Mesenchymal stem cell (in vitro differentiated cells and primary cell): ENCODE data around the gene DDIT4.

Source experiments
- DNase-seq: peaks from one replicate; pipeline ENCODE4 v3.0.0-alpha.2; 2013
- H2AFZ ChIP-seq: one replicate; pipeline ENCODE4 v1.6.1; 2013; ENCODE audit warnings: low read depth, mild to moderate bottlenecking, control low read depth, inconsistent platforms, low read length, moderate library complexity
- H2AK5ac ChIP-seq: 2 replicates; pipeline ENCODE4 v1.6.1; 2013; ENCODE audit warnings: low read length, moderate library complexity, mild to moderate bottlenecking, inconsistent platforms; ENCODE audit not compliant: severe bottlenecking
- H2BK120ac ChIP-seq: one replicate; pipeline ENCODE4 v1.6.1; 2013; ENCODE audit warnings: low read depth, mild to moderate bottlenecking, inconsistent platforms, low read length, moderate library complexity
- H2BK12ac ChIP-seq, 2 experiments: one replicate each; pipeline ENCODE4 v1.6.1; 2013; ENCODE audit warnings: inconsistent platforms in 2 of 2, low read length in 2 of 2, mild to moderate bottlenecking in 2 of 2, moderate library complexity in 2 of 2, control low read depth in 1 of 2
- H2BK15ac ChIP-seq: one replicate; pipeline ENCODE4 v1.6.1; 2013; ENCODE audit warnings: mild to moderate bottlenecking, low read depth, inconsistent platforms; ENCODE audit not compliant: poor library complexity, severe bottlenecking
- H2BK5ac ChIP-seq: 2 replicates; pipeline ENCODE4 v1.6.1; 2013; ENCODE audit warnings: low read depth, mild to moderate bottlenecking, low read length, control low read depth, inconsistent platforms; ENCODE audit not compliant: poor library complexity, severe bottlenecking
- H3K14ac ChIP-seq, 2 experiments: one replicate each; pipeline ENCODE4 v1.6.1; 2013; ENCODE audit warnings: inconsistent platforms in 2 of 2, low read length in 2 of 2, control low read depth in 1 of 2, mild to moderate bottlenecking in 1 of 2, moderate library complexity in 1 of 2
- H3K18ac ChIP-seq, 2 experiments: one replicate each; pipeline ENCODE4 v1.6.1; 2013; ENCODE audit warnings: inconsistent platforms in 2 of 2, low read length in 2 of 2, control low read depth in 1 of 2, low read depth in 1 of 2, mild to moderate bottlenecking in 1 of 2
- H3K23ac ChIP-seq, 2 experiments: one replicate each; pipeline ENCODE4 v1.6.1; 2013; ENCODE audit warnings: inconsistent platforms in 2 of 2, low read length in 2 of 2, mild to moderate bottlenecking in 2 of 2, moderate library complexity in 2 of 2, control low read depth in 1 of 2
- H3K27ac ChIP-seq: 2 replicates; pipeline ENCODE4 v1.5.1; 2013; ENCODE audit warnings: mild to moderate bottlenecking, moderate library complexity, low read length, control low read depth, inconsistent platforms; ENCODE audit not compliant: poor library complexity, severe bottlenecking
- H3K27me3 ChIP-seq, 2 experiments: 2 replicates each; pipeline versions ENCODE4 v1.6.1 to v1.7.0; 2013; ENCODE audit warnings: low read length in 2 of 2, mild to moderate bottlenecking in 2 of 2, moderate library complexity in 2 of 2, control low read depth in 1 of 2, inconsistent platforms in 1 of 2; ENCODE audit not compliant: control insufficient read depth in 1 of 2, insufficient read depth in 1 of 2
- H3K36me3 ChIP-seq, 2 experiments: 2 replicates each; pipeline versions ENCODE4 v1.6.1 to v1.7.0; 2013; ENCODE audit warnings: low read length in 2 of 2, control low read depth in 1 of 2, inconsistent platforms in 1 of 2, low read depth in 1 of 2, mild to moderate bottlenecking in 1 of 2; ENCODE audit not compliant: insufficient read depth in 2 of 2, control insufficient read depth in 1 of 2
- H3K4ac ChIP-seq, 2 experiments: one replicate each; pipeline ENCODE4 v1.6.1; 2013; ENCODE audit warnings: inconsistent platforms in 2 of 2, low read length in 2 of 2, mild to moderate bottlenecking in 2 of 2, moderate library complexity in 2 of 2, control low read depth in 1 of 2, low read depth in 1 of 2
- H3K4me1 ChIP-seq: 2 replicates; pipeline ENCODE4 v1.6.1; 2013; ENCODE audit warnings: low read depth, low read length, control low read depth; ENCODE audit not compliant: control insufficient read depth, insufficient read depth
- H3K4me2 ChIP-seq: 2 replicates; pipeline ENCODE4 v1.6.1; 2013; ENCODE audit warnings: low read length, mild to moderate bottlenecking, inconsistent platforms; ENCODE audit not compliant: poor library complexity, severe bottlenecking
- H3K4me3 ChIP-seq, 2 experiments: 2 replicates each; pipeline versions ENCODE4 v1.5.1 to v1.7.0; 2013; ENCODE audit warnings: low read length in 2 of 2, mild to moderate bottlenecking in 2 of 2, control low read depth in 1 of 2, low read depth in 1 of 2; ENCODE audit not compliant: insufficient read depth in 1 of 2
- H3K79me1 ChIP-seq: replicated peaks from 2 replicates; pipeline ENCODE4 v1.6.1; 2013; ENCODE audit warnings: mild to moderate bottlenecking, control low read depth, low read length, inconsistent platforms; ENCODE audit not compliant: poor library complexity, severe bottlenecking
- H3K9ac ChIP-seq: 2 replicates; pipeline ENCODE4 v1.7.0; 2013; ENCODE audit warnings: mild to moderate bottlenecking, low read length, moderate library complexity
- H3K9me3 ChIP-seq: 2 replicates; pipeline ENCODE4 v1.7.0; 2013; ENCODE audit warnings: mild to moderate bottlenecking, low read length; ENCODE audit not compliant: control insufficient read depth
- H4K8ac ChIP-seq: one replicate; pipeline ENCODE4 v1.6.1; 2013; ENCODE audit warnings: inconsistent platforms, mild to moderate bottlenecking, low read length, moderate library complexity
- H4K91ac ChIP-seq: one replicate; pipeline ENCODE4 v1.6.1; 2013; ENCODE audit warnings: mild to moderate bottlenecking, low read length, inconsistent platforms
- WGBS: methylation state at CpG from one replicate; pipeline ENCODE4 v1.1.7; 2013; ENCODE audit warnings: mixed read lengths; 5-methylcytosine and 5-hydroxymethylcytosine counted together

The DDIT4 gene

GRCh38 chr10:72276421-72277339, 3.0 kb downstream of the DDIT4 start:
- H3K9me3 ChIP-seq, result no peaks in the 10 kb centered on the region
- H3K79me1 ChIP-seq, result peaks cover 2% of the 10 kb centered on the region
- no peak overlapping the region for H2BK5ac ChIP-seq
- peak overlapping the region in 1 of 2 experiments; percentile 48 for H3K4ac ChIP-seq
- 73% methylated on average over 6 of the region's 6 CpGs for WGBS
- H3K23ac ChIP-seq, result no peak overlapping the region
- H3K4me3 ChIP-seq, result peak overlapping the region in 1 of 2 experiments; percentile 96
- no peak overlapping the region for H2BK12ac ChIP-seq
- H2BK120ac ChIP-seq, result no peak overlapping the region
- H3K9ac ChIP-seq, result peak overlapping the region; percentile 89
- no peak overlapping the region for H2AK5ac ChIP-seq
- H4K8ac ChIP-seq, result no peak overlapping the region
- no peak overlapping the region for H2BK15ac ChIP-seq
- H3K4me1 ChIP-seq, result peaks cover 22% of the 10 kb centered on the region
- H3K27me3 ChIP-seq, result no peaks in the 10 kb centered on the region
- H3K4me2 ChIP-seq, result peak overlapping the region; percentile 0
- peak; percentile 79 for DNase-seq
- H3K27ac ChIP-seq, result no peak overlapping the region
- H3K36me3 ChIP-seq, result peaks cover 15 to 21% of the 10 kb centered on the region in 2 experiments
- no peak overlapping the region for H3K14ac ChIP-seq
- peak overlapping the region; percentile 12 to 48 for H3K18ac ChIP-seq
- H2AFZ ChIP-seq, result no peak overlapping the region
- H4K91ac ChIP-seq, result no peak overlapping the region

GRCh38 chr10:72277340-72277995, 3.7 kb downstream of the DDIT4 start:
- Histone ChIP-seq H3K14ac (no peak overlapping the region), H2BK15ac (no peak overlapping the region), H3K36me3 (peaks cover 15 to 21% of the 10 kb centered on the region in 2 experiments), H2AK5ac (peak overlapping the region; percentile 5), H3K79me1 (peaks cover 2% of the 10 kb centered on the region), H2BK12ac (no peak overlapping the region), H3K27ac (no peak overlapping the region), H2AFZ (no peak overlapping the region), H4K91ac (no peak overlapping the region), H3K4ac (peak overlapping the region; percentile 0 to 76), H4K8ac (no peak overlapping the region), H3K4me1 (peaks cover 21% of the 10 kb centered on the region), H3K23ac (no peak overlapping the region), H3K18ac (peak overlapping the region; percentile 48 to 63), H3K4me2 (no peak overlapping the region), H3K4me3 (no peak overlapping the region), H3K9me3 (no peaks in the 10 kb centered on the region), H3K27me3 (no peaks in the 10 kb centered on the region), H2BK120ac (no peak overlapping the region), H3K9ac (no peak overlapping the region), H2BK5ac (no peak overlapping the region)
- 95% methylated on average over 4 of the region's 5 CpGs for WGBS
- peak; percentile 63 for DNase-seq

- Histone ChIP-seq H3K79me1 (peaks cover 2% of the 10 kb centered on the region), H3K4me3 (no peak overlapping the region), H3K4ac (no peak overlapping the region), H3K9me3 (no peaks in the 10 kb centered on the region), H2AFZ (no peak overlapping the region), H2BK120ac (no peak overlapping the region), H3K14ac (no peak overlapping the region), H3K23ac (no peak overlapping the region), H3K36me3 (peaks cover 15 to 21% of the 10 kb centered on the region in 2 experiments), H2BK12ac (peak overlapping the region in 1 of 2 experiments; percentile 22), H3K18ac (peak overlapping the region in 1 of 2 experiments; percentile 74), H2BK5ac (no peak overlapping the region), H2BK15ac (peak overlapping the region; percentile 50), H3K9ac (no peak overlapping the region), H3K27me3 (no peaks in the 10 kb centered on the region), H3K4me2 (no peak overlapping the region), H3K27ac (no peak overlapping the region), H2AK5ac (no peak overlapping the region), H3K4me1 (peaks cover 18% of the 10 kb centered on the region), H4K8ac (peak overlapping the region; percentile 37), H4K91ac (no peak overlapping the region)
- peak; percentile 77 for DNase-seq
- 99% methylated on average over 3 of the region's 3 CpGs for WGBS
These were observed 4.4 kb downstream of the DDIT4 start for GRCh38 chr10:72277996-72278667.
